ENCODE results near the gene ABHD16A.

ABHD16A gene

GRCh38 chr6:31697555-31697954 is 5.6 kb downstream of the ABHD16A start:
- in situ Hi-C loops (cut with HindIII; ENCODE audit: low sequenced_read_pairs), result no loop called here
- TF ChIP-seq CTCF (IDR thresholded peaks at IDR 0.05; ENCODE audit: low read depth, low read length, missing control alignments), result no peak
- H3K4me3 ChIP-seq (ENCODE audit: low read depth, low read length), result no peak overlapping the region
- no peak for DNase-seq (ENCODE audit: low read depth)

- TF ChIP-seq CTCF (IDR thresholded peaks at IDR 0.05; ENCODE audit: low read depth, low read length, missing control alignments), result no peak
- in situ Hi-C loops (cut with HindIII; ENCODE audit: low sequenced_read_pairs), result loop anchor here (5.0 kb wide), 1 partner anchor 39 kb away; no protein-coding TSS in a partner anchor
- H3K4me3 ChIP-seq (ENCODE audit: low read depth, low read length), result no peak overlapping the region
- DNase-seq (ENCODE audit: low read depth), result no peak
Observed at GRCh38 chr6:31693535-31693934, 9.6 kb downstream of the ABHD16A start.

- in situ Hi-C loops (cut with HindIII; ENCODE audit: low sequenced_read_pairs), result loop anchor here (5.0 kb wide), 1 partner anchor 39 kb away; no protein-coding TSS in a partner anchor
- no peak for TF ChIP-seq CTCF (IDR thresholded peaks at IDR 0.05; ENCODE audit: low read depth, low read length, missing control alignments)
- no peak for DNase-seq (ENCODE audit: low read depth)
- no peak overlapping the region for H3K4me3 ChIP-seq (ENCODE audit: low read depth, low read length)
Observed at GRCh38 chr6:31692886-31693285, 10.2 kb downstream of the ABHD16A start.

- no peak for DNase-seq (ENCODE audit: low read depth)
- in situ Hi-C loops (cut with HindIII; ENCODE audit: low sequenced_read_pairs), result loop anchor here (5.0 kb wide), 1 partner anchor 40 kb away; no protein-coding TSS in a partner anchor
- TF ChIP-seq CTCF (IDR thresholded peaks at IDR 0.05; ENCODE audit: low read depth, low read length, missing control alignments), result no peak
- no peak overlapping the region for H3K4me3 ChIP-seq (ENCODE audit: low read depth, low read length)
Observed at GRCh38 chr6:31692353-31692752, 10.8 kb downstream of the ABHD16A start.

GRCh38 chr6:31691564-31692108 is 11.5 kb downstream of the ABHD16A start:
- no peak for TF ChIP-seq CTCF (IDR thresholded peaks at IDR 0.05; ENCODE audit: low read depth, low read length, missing control alignments)
- H3K4me3 ChIP-seq (ENCODE audit: low read depth, low read length), result no peak overlapping the region
- no peak for DNase-seq (ENCODE audit: low read depth)
- in situ Hi-C loops (cut with HindIII; ENCODE audit: low sequenced_read_pairs), result loop anchor here (5.0 kb wide), 1 partner anchor 41 kb away; no protein-coding TSS in a partner anchor

GRCh38 chr6:31691078-31691463 is 12.1 kb downstream of the ABHD16A start:
- in situ Hi-C loops (cut with HindIII; ENCODE audit: low sequenced_read_pairs), result loop anchor here (5.0 kb wide), 1 partner anchor 41 kb away; no protein-coding TSS in a partner anchor
- TF ChIP-seq CTCF (IDR thresholded peaks at IDR 0.05; ENCODE audit: low read depth, low read length, missing control alignments), result no peak
- no peak overlapping the region for H3K4me3 ChIP-seq (ENCODE audit: low read depth, low read length)
- DNase-seq (ENCODE audit: low read depth), result no peak

Measured in astrocyte of the cerebellum (primary cell).